ENCODE data around the gene RXRA.

Gene RXRA

GRCh38 chr9:134392900-134393299, 66.6 kb downstream of the RXRA start:
- H3K36me3 ChIP-seq (ENCODE audit: insufficient read depth, low read length) = no peaks in the 10 kb centered on the region
- H3K4me1 ChIP-seq (ENCODE audit: insufficient read depth, low read length) = no peaks in the 10 kb centered on the region
- no peaks in the 10 kb centered on the region for H3K27me3 ChIP-seq (ENCODE audit: insufficient read depth, low read length)
- H2AFZ ChIP-seq (ENCODE audit: low read depth, low read length) = no peak overlapping the region
- H3K9me3 ChIP-seq (ENCODE audit: low read length) = no peaks in the 10 kb centered on the region
- no peak overlapping the region for H3K4me3 ChIP-seq (ENCODE audit: low read length)

- Histone ChIP-seq H3K36me3 (ENCODE audit: insufficient read depth, low read length) (no peaks in the 10 kb centered on the region), H2AFZ (ENCODE audit: low read depth, low read length) (no peak overlapping the region), H3K9me3 (ENCODE audit: low read length) (peaks cover 1% of the 10 kb centered on the region), H3K4me3 (ENCODE audit: low read length) (no peak overlapping the region), H3K4me1 (ENCODE audit: insufficient read depth, low read length) (no peaks in the 10 kb centered on the region), H3K27me3 (ENCODE audit: insufficient read depth, low read length) (no peaks in the 10 kb centered on the region)
Observed at GRCh38 chr9:134393582-134394280, 67.5 kb downstream of the RXRA start.

- no peak overlapping the region for H2AFZ ChIP-seq (ENCODE audit: low read depth, low read length)
Observed at GRCh38 chr9:134395002-134395517, 68.8 kb downstream of the RXRA start.

GRCh38 chr9:134395737-134396257, 69.5 kb downstream of the RXRA start:
- Histone ChIP-seq H3K9me3 (ENCODE audit: low read length) (peaks cover 6% of the 10 kb centered on the region), H2AFZ (ENCODE audit: low read depth, low read length) (no peak overlapping the region), H3K27me3 (ENCODE audit: insufficient read depth, low read length) (no peaks in the 10 kb centered on the region), H3K36me3 (ENCODE audit: insufficient read depth, low read length) (no peaks in the 10 kb centered on the region), H3K4me3 (ENCODE audit: low read length) (no peak overlapping the region), H3K4me1 (ENCODE audit: insufficient read depth, low read length) (no peaks in the 10 kb centered on the region)

More at GRCh38 chr9:134395002-134395517, 68.8 kb downstream of the RXRA start:
- H3K36me3 ChIP-seq (ENCODE audit: insufficient read depth, low read length) = no peaks in the 10 kb centered on the region
- peaks cover 6% of the 10 kb centered on the region for H3K9me3 ChIP-seq (ENCODE audit: low read length)
- H3K4me3 ChIP-seq (ENCODE audit: low read length) = no peak overlapping the region
- no peaks in the 10 kb centered on the region for H3K27me3 ChIP-seq (ENCODE audit: insufficient read depth, low read length)
- H3K4me1 ChIP-seq (ENCODE audit: insufficient read depth, low read length) = no peaks in the 10 kb centered on the region

- no peak overlapping the region for H2AFZ ChIP-seq (ENCODE audit: low read depth, low read length)
- H3K27me3 ChIP-seq (ENCODE audit: insufficient read depth, low read length) = no peaks in the 10 kb centered on the region
- H3K36me3 ChIP-seq (ENCODE audit: insufficient read depth, low read length) = no peaks in the 10 kb centered on the region
- no peak overlapping the region for H3K4me3 ChIP-seq (ENCODE audit: low read length)
- H3K9me3 ChIP-seq (ENCODE audit: low read length) = peaks cover 6% of the 10 kb centered on the region
- H3K4me1 ChIP-seq (ENCODE audit: insufficient read depth, low read length) = no peaks in the 10 kb centered on the region
Observed at GRCh38 chr9:134396258-134396742, 70.0 kb downstream of the RXRA start.

- no peak overlapping the region for H3K4me3 ChIP-seq (ENCODE audit: low read length)
- H3K9me3 ChIP-seq (ENCODE audit: low read length) = peaks cover 6% of the 10 kb centered on the region
- H3K4me1 ChIP-seq (ENCODE audit: insufficient read depth, low read length) = no peaks in the 10 kb centered on the region
Observed at GRCh38 chr9:134396825-134397224, 70.6 kb downstream of the RXRA start.

GRCh38 chr9:134398756-134399155, 72.5 kb downstream of the RXRA start:
- H3K27me3 ChIP-seq (ENCODE audit: insufficient read depth, low read length) = no peaks in the 10 kb centered on the region
- H3K4me3 ChIP-seq (ENCODE audit: low read length) = no peak overlapping the region
- H3K36me3 ChIP-seq (ENCODE audit: insufficient read depth, low read length) = no peaks in the 10 kb centered on the region
- H3K4me1 ChIP-seq (ENCODE audit: insufficient read depth, low read length) = no peaks in the 10 kb centered on the region
- peaks cover 6% of the 10 kb centered on the region for H3K9me3 ChIP-seq (ENCODE audit: low read length)
- no peak overlapping the region for H2AFZ ChIP-seq (ENCODE audit: low read depth, low read length)

More at GRCh38 chr9:134396825-134397224, 70.6 kb downstream of the RXRA start:
- Histone ChIP-seq H3K36me3 (ENCODE audit: insufficient read depth, low read length) (no peaks in the 10 kb centered on the region), H2AFZ (ENCODE audit: low read depth, low read length) (no peak overlapping the region), H3K27me3 (ENCODE audit: insufficient read depth, low read length) (no peaks in the 10 kb centered on the region)

- Histone ChIP-seq H3K36me3 (ENCODE audit: insufficient read depth, low read length) (no peaks in the 10 kb centered on the region), H3K9me3 (ENCODE audit: low read length) (peaks cover 6% of the 10 kb centered on the region), H2AFZ (ENCODE audit: low read depth, low read length) (no peak overlapping the region), H3K4me3 (ENCODE audit: low read length) (no peak overlapping the region), H3K4me1 (ENCODE audit: insufficient read depth, low read length) (no peaks in the 10 kb centered on the region), H3K27me3 (ENCODE audit: insufficient read depth, low read length) (no peaks in the 10 kb centered on the region)
Observed at GRCh38 chr9:134399435-134400056, 73.3 kb downstream of the RXRA start.

- Histone ChIP-seq H3K4me3 (ENCODE audit: low read length) (no peak overlapping the region), H3K9me3 (ENCODE audit: low read length) (peaks cover 6% of the 10 kb centered on the region), H2AFZ (ENCODE audit: low read depth, low read length) (no peak overlapping the region), H3K36me3 (ENCODE audit: insufficient read depth, low read length) (no peaks in the 10 kb centered on the region), H3K4me1 (ENCODE audit: insufficient read depth, low read length) (no peaks in the 10 kb centered on the region), H3K27me3 (ENCODE audit: insufficient read depth, low read length) (no peaks in the 10 kb centered on the region)
Observed at GRCh38 chr9:134400283-134400682, 74.0 kb downstream of the RXRA start.

- H3K9me3 ChIP-seq (ENCODE audit: low read length) = peaks cover 6% of the 10 kb centered on the region
- H3K36me3 ChIP-seq (ENCODE audit: insufficient read depth, low read length) = no peaks in the 10 kb centered on the region
- no peaks in the 10 kb centered on the region for H3K27me3 ChIP-seq (ENCODE audit: insufficient read depth, low read length)
- peaks cover 4% of the 10 kb centered on the region for H3K4me1 ChIP-seq (ENCODE audit: insufficient read depth, low read length)
- H2AFZ ChIP-seq (ENCODE audit: low read depth, low read length) = no peak overlapping the region
- H3K4me3 ChIP-seq (ENCODE audit: low read length) = no peak overlapping the region
Observed at GRCh38 chr9:134401391-134401790, 75.1 kb downstream of the RXRA start.

GRCh38 chr9:134402182-134402581, 75.9 kb downstream of the RXRA start:
- no peaks in the 10 kb centered on the region for H3K27me3 ChIP-seq (ENCODE audit: insufficient read depth, low read length)
- H3K4me3 ChIP-seq (ENCODE audit: low read length) = no peak overlapping the region
- peaks cover 6% of the 10 kb centered on the region for H3K9me3 ChIP-seq (ENCODE audit: low read length)
- H3K36me3 ChIP-seq (ENCODE audit: insufficient read depth, low read length) = no peaks in the 10 kb centered on the region
- H2AFZ ChIP-seq (ENCODE audit: low read depth, low read length) = no peak overlapping the region
- peaks cover 12% of the 10 kb centered on the region for H3K4me1 ChIP-seq (ENCODE audit: insufficient read depth, low read length)

- Histone ChIP-seq H3K4me1 (ENCODE audit: insufficient read depth, low read length) (peaks cover 20% of the 10 kb centered on the region), H3K9me3 (ENCODE audit: low read length) (peaks cover 6% of the 10 kb centered on the region), H3K27me3 (ENCODE audit: insufficient read depth, low read length) (no peaks in the 10 kb centered on the region), H3K36me3 (ENCODE audit: insufficient read depth, low read length) (no peaks in the 10 kb centered on the region), H2AFZ (ENCODE audit: low read depth, low read length) (no peak overlapping the region), H3K4me3 (ENCODE audit: low read length) (no peak overlapping the region)
Observed at GRCh38 chr9:134403292-134403681, 77.0 kb downstream of the RXRA start.

- H3K4me1 ChIP-seq (ENCODE audit: insufficient read depth, low read length) = peaks cover 20% of the 10 kb centered on the region
- no peak overlapping the region for H3K4me3 ChIP-seq (ENCODE audit: low read length)
- no peaks in the 10 kb centered on the region for H3K27me3 ChIP-seq (ENCODE audit: insufficient read depth, low read length)
- H3K36me3 ChIP-seq (ENCODE audit: insufficient read depth, low read length) = no peaks in the 10 kb centered on the region
- H2AFZ ChIP-seq (ENCODE audit: low read depth, low read length) = no peak overlapping the region
- peaks cover 4% of the 10 kb centered on the region for H3K9me3 ChIP-seq (ENCODE audit: low read length)
Observed at GRCh38 chr9:134403682-134404301, 77.5 kb downstream of the RXRA start.
